ENCODE results near the gene CTXN1. TPM values are rescaled to one million over a fixed set of nuclear protein-coding genes. Genes with fewer than 3 reads are reported as not detected.

CTXN1 gene
- total and polyA plus RNA-seq, 9 donors, result 1.4 to 99.7 (median 5.4) TPM; not detected in 1

- TF ChIP-seq CTCF (IDR thresholded peaks at IDR 0.05), result no peak
- no peak for TF ChIP-seq POLR2A (IDR thresholded peaks at IDR 0.05)
- TF ChIP-seq EP300 (IDR thresholded peaks at IDR 0.05), result no peak
- peak in 3 of 5 donors; percentile 49 to 53 (median 52) for DNase-seq
Observed at GRCh38 chr19:7921967-7922835, 3.7 kb downstream of the CTXN1 start.

GRCh38 chr19:7921302-7921966, 4.5 kb downstream of the CTXN1 start:
- Histone ChIP-seq H3K27me3 (no peaks in the 10 kb centered on the region), H3K36me3 (no peaks in the 10 kb centered on the region), H3K9me3 (no peaks in the 10 kb centered on the region), H3K4me3 (peak overlapping the region; percentile 44), H3K4me1 (ENCODE audit: insufficient read depth) (peaks cover 26% of the 10 kb centered on the region), H3K27ac (peak overlapping the region in 1 of 2 donors; percentile 60)
- WGBS, 3 donors, result 29 to 50% (median 33%) methylated on average over 12 to 17 of the region's 17 CpGs
- DNase-seq, result peak in 2 of 5 donors; percentile 41 to 52
- no peak for TF ChIP-seq CTCF (IDR thresholded peaks at IDR 0.05)
- no peak for TF ChIP-seq EP300 (IDR thresholded peaks at IDR 0.05)
- no peak for TF ChIP-seq POLR2A (IDR thresholded peaks at IDR 0.05)
- intact Hi-C loops (cut with DNase I), result no loop called here

More at GRCh38 chr19:7921967-7922835, 3.7 kb downstream of the CTXN1 start:
- intact Hi-C loops (cut with DNase I), result no loop called here
- H3K27ac ChIP-seq, result no peak overlapping the region
- H3K4me1 ChIP-seq (ENCODE audit: insufficient read depth), result peaks cover 33% of the 10 kb centered on the region
- H3K36me3 ChIP-seq, result no peaks in the 10 kb centered on the region
- H3K27me3 ChIP-seq, result no peaks in the 10 kb centered on the region
- WGBS, 3 donors, result 81 to 90% (median 87%) methylated on average over 28 to 31 of the region's 31 CpGs
- no peaks in the 10 kb centered on the region for H3K9me3 ChIP-seq
- no peak overlapping the region for H3K4me3 ChIP-seq

GRCh38 chr19:7920519-7921301, 5.2 kb downstream of the CTXN1 start:
- Histone ChIP-seq H3K27me3 (peaks cover 3% of the 10 kb centered on the region), H3K4me3 (peak overlapping the region; percentile 96), H3K9me3 (no peaks in the 10 kb centered on the region), H3K27ac (peak overlapping the region in 1 of 2 donors; percentile 78), H3K36me3 (no peaks in the 10 kb centered on the region), H3K4me1 (ENCODE audit: insufficient read depth) (peaks cover 28% of the 10 kb centered on the region)
- WGBS, 3 donors, result 1 to 3% (median 2%) methylated on average over 50 to 62 of the region's 62 CpGs
- intact Hi-C loops (cut with DNase I), result no loop called here
- DNase-seq, result peak; percentile 99 to 100 (median 100)
- no peak for TF ChIP-seq EP300 (IDR thresholded peaks at IDR 0.05)
- no peak for TF ChIP-seq POLR2A (IDR thresholded peaks at IDR 0.05)

GRCh38 chr19:7919610-7920518, 6.1 kb downstream of the CTXN1 start, which contains the start of gene SNAPC2:
Gene SNAPC2, plus strand, starts transcription at chr19:7920338. Its CDS starts 29 bp downstream, at chr19:7920367.
- Histone ChIP-seq H3K9me3 (no peaks in the 10 kb centered on the region), H3K27ac (peak within 1 kb of the TSS in 1 of 2 donors; percentile 78), H3K27me3 (peaks cover 6% of the 10 kb centered on the region), H3K4me3 (peak within 1 kb of the TSS; percentile 96), H3K4me1 (ENCODE audit: insufficient read depth) (peaks cover 25% of the 10 kb centered on the region), H3K36me3 (no peaks in the 10 kb centered on the region)
- WGBS, 3 donors, result 11 to 16% (median 11%) methylated on average over 51 to 62 of the region's 62 CpGs
- peak; percentile 96 to 99 (median 97) for DNase-seq
- intact Hi-C loops (cut with DNase I), result no loop called here
- TF ChIP-seq EP300 (IDR thresholded peaks at IDR 0.05) (peak; percentile 35), CTCF (IDR thresholded peaks at IDR 0.05) (peak in 1 of 3 donors; percentile 41), POLR2A (IDR thresholded peaks at IDR 0.05) (peak; percentile 50)
